GM11168 (cell line): ENCODE data around the gene GPX4.

Experiments
- in situ Hi-C: fragments of 300-500 bp; cut with MboI; formaldehyde crosslinking; loops from one replicate; pipeline ENCODE4 v1.12.0; 2022; ENCODE audit warnings: low sequenced_read_pairs; ENCODE audit not compliant: unreplicated experiment

The GPX4 gene

GRCh38 chr19:1068009-1069001 lies 35.5 kb upstream of the GPX4 start:
- in situ Hi-C loops, result no loop called here

- in situ Hi-C loops, result no loop called here
These were observed 34.6 kb upstream of the GPX4 start for GRCh38 chr19:1069009-1069779.

DNA sequence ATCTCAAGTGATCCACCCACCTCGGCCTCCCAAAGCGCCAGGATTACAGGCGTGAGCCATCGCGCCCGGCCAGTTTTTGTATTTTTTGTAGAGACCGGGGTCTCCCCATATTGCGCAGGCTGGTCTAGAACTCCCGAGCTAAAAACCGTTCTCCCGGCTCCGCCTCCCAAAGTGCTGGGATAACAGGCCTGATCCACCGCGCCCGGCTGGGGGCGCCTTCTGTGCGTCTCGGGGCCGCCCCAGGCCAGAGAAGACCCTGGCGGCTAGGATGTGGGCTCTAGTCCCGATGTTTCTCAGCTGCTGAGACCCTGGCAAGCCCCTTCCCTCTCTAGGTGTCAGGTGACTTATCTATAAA lies 33.2 kb upstream of the GPX4 start:
- in situ Hi-C loops, result no loop called here

DNA sequence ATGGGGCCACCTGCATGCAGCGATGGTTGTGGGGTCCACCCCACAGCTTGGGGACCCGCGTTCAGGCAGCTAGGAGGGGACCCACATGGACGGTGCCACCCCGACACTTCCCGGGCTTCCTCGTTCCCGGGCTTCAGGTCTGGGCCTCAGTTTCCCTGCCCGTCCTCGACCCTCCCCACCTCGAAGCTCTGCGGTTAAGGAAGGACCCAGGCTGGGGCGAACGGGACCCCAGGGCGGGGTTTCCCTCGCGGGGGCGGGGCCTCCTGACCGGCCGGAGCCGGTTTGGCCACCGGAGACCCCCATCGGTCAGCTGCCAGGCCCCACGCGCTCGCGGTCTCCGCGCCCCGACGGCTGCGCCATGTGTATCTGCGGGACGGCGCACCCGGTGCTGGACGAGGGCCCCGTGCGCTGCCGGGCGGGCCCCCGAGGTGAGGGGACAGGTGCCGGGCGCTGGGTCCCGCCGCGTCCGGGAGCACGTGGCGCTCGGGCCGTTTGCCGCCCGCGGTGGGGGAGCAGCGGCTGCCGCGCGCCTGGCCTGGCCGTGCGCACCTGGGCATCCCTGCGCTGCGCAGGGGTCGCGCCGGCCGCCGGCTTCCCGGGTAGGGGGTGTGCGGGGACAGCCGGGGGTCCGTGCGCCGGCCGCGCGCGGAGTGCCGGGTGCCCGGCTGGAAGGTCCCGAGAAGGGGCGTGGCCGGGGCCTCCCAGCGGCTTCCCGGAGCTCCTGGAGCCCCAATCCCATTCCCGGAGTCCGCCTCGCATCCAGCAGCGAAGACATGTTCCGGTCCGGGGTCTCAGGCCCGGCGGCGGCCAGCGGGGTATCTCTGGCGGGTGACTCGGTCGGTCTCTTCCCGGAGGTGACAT lies 32.6 kb upstream of the GPX4 start:
- in situ Hi-C loops, result no loop called here

DNA sequence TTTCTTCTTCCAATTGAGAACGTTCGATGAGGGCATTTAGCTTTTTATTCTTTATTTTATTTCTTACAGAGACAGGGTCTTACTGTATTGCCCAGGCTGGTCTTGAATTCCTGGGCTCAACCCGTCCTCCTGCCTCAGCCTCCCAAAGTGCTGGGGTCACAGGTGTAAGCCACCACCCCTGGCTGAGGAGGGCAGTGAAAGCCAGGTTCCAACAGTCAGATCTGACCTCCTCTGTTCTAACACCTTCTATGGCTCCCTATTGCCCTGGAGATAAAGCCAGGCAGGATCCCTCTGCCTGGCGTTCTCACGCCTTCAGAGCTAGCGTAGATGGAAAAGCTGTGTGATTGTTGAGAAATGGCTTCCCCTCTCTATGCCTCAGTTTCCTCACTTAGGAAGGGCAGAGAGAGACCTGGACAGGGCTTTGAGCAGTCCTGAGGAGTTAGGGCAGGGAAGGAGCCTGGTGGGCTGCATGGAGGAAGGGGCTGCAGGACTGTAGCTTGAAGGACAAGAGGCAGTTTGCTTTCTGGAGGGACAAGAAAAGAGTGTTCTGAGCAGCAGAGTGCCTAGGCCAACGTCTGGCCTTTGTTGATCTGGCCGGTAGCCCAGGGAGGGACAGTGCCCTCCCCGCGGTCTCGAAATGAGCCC lies 31.3 kb upstream of the GPX4 start:
- in situ Hi-C loops, result no loop called here

DNA sequence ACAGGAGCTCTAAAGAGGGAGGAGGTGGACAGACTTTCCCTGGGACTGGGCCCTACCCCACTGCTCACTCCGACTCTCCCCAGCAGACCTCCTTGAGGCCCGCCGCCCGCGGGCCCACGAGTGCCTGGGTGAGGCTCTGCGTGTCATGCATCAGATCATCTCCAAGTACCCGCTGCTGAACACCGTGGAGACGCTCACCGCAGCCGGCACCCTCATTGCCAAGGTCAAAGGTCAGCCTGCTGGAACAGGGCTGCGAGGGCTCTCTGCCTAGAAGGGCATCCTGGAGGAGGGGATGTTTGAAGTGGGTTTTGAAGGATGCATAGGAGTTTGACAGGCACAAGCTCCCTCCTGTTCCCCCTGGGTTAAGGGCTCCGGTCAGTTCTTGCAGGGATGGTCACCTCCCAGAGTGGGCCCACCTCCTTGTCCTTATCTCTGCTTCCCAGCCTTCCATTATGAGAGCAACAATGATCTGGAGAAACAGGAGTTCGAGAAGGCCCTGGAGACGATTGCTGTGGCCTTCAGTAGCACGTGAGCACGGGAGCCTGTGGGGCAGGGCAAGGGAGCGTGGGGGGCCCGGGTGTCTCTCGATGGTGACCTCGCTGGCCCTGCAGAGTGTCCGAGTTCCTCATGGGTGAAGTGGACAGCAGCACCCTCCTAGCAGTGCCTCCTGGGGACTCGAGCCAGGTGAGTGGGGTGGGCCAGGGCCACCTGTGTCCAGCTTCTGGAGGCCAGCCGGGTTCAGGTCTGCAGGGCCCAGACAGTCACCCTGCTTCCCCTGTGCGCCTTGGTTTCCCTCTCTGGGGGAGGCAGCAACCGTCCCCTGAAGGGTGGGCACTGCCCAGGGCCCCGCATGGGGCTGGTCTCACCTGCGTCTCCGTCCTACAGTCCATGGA lies 30.5 kb upstream of the GPX4 start:
- in situ Hi-C loops, result no loop called here

GRCh38 chr19:1073956-1074517 lies 29.8 kb upstream of the GPX4 start:
- in situ Hi-C loops, result no loop called here

- in situ Hi-C loops, result no loop called here
These were observed 29.1 kb upstream of the GPX4 start for GRCh38 chr19:1074544-1075283.

DNA sequence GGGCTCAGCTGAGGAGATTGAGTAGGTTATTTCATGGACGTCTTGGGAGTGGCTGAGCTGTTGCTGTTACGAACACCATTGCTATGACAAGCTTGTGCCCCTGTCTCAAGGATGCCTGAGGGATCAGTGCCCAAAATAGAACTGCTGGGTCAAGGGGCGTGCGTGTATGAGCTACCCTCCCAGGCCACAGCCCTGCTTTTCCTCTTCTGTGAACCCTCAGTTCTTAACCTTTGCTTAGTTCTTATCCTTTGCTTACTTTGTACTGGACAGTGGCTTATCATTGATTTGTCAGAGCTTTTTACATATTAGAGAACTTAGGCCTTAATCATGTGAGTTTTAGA lies 27.8 kb upstream of the GPX4 start:
- in situ Hi-C loops, result no loop called here

- in situ Hi-C loops, result no loop called here
These were observed 26.8 kb upstream of the GPX4 start for GRCh38 chr19:1076951-1077350.

GRCh38 chr19:1079566-1080111 lies 24.2 kb upstream of the GPX4 start:
- in situ Hi-C loops, result no loop called here

- in situ Hi-C loops, result no loop called here
These were observed 23.2 kb upstream of the GPX4 start for GRCh38 chr19:1080360-1081161.

DNA sequence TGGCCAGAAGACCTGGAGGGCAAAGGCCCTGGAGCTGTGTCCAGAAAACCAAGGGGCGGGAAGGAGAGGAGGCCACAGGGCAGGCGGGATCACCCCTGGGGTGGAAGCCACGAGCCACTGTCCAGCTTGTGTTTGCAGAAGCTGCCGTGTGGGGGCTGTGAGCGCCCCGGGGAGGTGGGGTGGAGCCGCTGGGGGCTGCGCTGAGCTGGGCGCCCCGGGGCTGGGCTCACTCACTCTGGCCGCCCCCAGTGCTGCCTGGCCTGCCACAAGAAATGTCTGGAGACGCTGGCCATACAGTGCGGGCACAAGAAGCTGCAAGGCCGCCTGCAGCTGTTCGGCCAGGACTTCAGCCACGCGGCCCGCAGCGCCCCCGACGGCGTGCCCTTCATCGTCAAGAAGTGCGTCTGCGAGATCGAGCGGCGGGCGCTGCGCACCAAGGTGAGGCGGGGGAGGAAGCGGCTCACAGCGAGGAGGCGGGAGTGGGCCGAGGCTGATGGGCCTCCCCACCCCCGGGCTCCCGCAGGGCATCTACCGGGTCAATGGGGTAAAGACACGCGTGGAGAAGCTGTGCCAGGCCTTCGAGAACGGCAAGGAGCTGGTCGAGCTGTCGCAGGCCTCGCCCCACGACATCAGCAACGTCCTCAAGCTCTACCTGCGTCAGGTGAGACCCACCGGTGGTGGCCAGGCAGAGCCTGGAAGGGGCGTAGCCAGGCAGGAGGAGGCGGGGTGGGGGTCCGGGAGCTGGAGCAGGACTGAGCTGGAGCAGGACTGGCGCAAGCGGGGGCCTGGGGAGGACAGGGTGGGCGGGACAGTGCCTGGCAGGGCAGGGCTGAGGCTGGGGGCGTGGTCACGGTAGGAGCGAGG lies 22.3 kb upstream of the GPX4 start:
- in situ Hi-C loops, result no loop called here

DNA sequence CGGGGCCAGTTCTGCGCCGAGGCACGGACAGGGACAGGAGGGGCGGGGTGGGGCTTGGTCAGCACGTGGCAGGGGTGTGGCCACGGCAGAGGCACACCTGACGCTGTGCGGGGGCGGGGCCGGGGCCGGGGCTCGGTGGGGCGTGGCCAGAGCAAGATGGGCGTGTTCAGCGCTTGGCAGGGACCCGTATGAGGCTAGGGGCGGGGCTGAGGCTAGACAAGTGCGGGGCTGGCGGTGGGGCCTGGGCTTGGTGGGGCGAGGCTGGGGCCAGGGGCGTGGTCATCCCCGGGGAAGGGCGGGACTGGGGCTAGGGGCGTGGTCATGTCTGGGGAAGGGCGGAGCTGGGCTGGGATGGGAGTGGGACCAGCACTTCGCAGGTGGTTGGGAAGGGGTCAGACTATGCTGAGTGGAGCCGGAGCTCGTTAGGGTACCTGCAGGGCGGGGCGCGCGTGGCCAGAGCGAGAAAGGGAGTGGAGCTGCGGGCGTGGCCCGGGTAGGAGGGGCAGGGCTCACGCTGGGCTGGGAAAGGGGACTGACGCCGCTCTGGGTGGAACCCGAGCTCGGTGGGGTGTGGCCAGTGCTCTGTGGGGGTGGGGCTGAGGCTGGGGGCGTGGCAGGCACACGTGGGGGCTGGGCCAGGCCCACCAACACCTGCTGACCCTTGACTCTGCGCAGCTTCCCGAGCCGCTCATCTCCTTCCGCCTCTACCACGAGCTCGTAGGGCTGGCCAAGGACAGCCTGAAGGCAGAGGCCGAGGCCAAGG lies 21.4 kb upstream of the GPX4 start:
- in situ Hi-C loops, result no loop called here
